Calu3 (cell line): ENCODE results near the gene TTLL11. TPM values are rescaled to one million over a fixed set of nuclear protein-coding genes. Genes with fewer than 3 reads are reported as not detected.

Source experiments
- BruUV-seq: library from RNA; stranded (reverse); fragments of 400-500 nt; replicated peaks from 2 replicates; lab custom pipeline; 2021; lab: Mats Ljungman, UMichigan
- CTCF ChIA-PET: fragments of 300-600 bp; sonication (Branson Sonifier 250); formaldehyde crosslinking; loops from one replicate; lab custom pipeline; 2022; ENCODE audit warnings: antibody characterized with exemption; lab: Charles Lee
- DNase-seq: peaks from one replicate; pipeline ENCODE4 v3.0.0; 2022
- H3K27ac Mint-ChIP-seq: one replicate; pipeline ENCODE4 v1.8.0; 2022; ENCODE audit warnings: mixed read lengths; ENCODE audit not compliant: unreplicated experiment
- H3K27me3 Mint-ChIP-seq: one replicate; pipeline ENCODE4 v1.8.0; 2022; ENCODE audit warnings: mixed read lengths; ENCODE audit not compliant: unreplicated experiment
- H3K36me3 Mint-ChIP-seq: one replicate; pipeline ENCODE4 v1.8.0; 2022; ENCODE audit warnings: mild to moderate bottlenecking, moderate library complexity, mixed read lengths; ENCODE audit not compliant: insufficient read depth, unreplicated experiment
- H3K4me1 Mint-ChIP-seq: one replicate; pipeline ENCODE4 v1.8.0; 2022; ENCODE audit warnings: mild to moderate bottlenecking, low read depth, mixed read lengths; ENCODE audit not compliant: unreplicated experiment
- H3K4me3 Mint-ChIP-seq: one replicate; pipeline ENCODE4 v1.8.0; 2022; ENCODE audit warnings: mild to moderate bottlenecking, low read depth, moderate library complexity, mixed read lengths; ENCODE audit not compliant: unreplicated experiment
- H3K9me3 Mint-ChIP-seq: one replicate; pipeline ENCODE4 v1.8.0; 2022; ENCODE audit warnings: low read depth, mixed read lengths; ENCODE audit not compliant: unreplicated experiment
- intact Hi-C: fragments of 100-400 bp; cut with micrococcal nuclease; formaldehyde crosslinking; loops from one replicate; pipeline ENCODE4 v1.10.0; 2022; ENCODE audit not compliant: unreplicated experiment
- total RNA-seq: library from RNA; stranded (reverse); gene quantifications from 2 replicates; pipeline ENCODE4 v1.2.3, GENCODE V29; 2022
- TF ChIP-seq, protein P1 (sequence below): fragments of 200-600 bp; IDR thresholded peaks from one replicate; pipeline ENCODE4 v1.8.0; 2022; ENCODE audit warnings: antibody characterized with exemption; ENCODE audit not compliant: unreplicated experiment

The TTLL11 gene
- total RNA-seq, 1 experiment from 2014 or later: 10.5 TPM

DNA sequence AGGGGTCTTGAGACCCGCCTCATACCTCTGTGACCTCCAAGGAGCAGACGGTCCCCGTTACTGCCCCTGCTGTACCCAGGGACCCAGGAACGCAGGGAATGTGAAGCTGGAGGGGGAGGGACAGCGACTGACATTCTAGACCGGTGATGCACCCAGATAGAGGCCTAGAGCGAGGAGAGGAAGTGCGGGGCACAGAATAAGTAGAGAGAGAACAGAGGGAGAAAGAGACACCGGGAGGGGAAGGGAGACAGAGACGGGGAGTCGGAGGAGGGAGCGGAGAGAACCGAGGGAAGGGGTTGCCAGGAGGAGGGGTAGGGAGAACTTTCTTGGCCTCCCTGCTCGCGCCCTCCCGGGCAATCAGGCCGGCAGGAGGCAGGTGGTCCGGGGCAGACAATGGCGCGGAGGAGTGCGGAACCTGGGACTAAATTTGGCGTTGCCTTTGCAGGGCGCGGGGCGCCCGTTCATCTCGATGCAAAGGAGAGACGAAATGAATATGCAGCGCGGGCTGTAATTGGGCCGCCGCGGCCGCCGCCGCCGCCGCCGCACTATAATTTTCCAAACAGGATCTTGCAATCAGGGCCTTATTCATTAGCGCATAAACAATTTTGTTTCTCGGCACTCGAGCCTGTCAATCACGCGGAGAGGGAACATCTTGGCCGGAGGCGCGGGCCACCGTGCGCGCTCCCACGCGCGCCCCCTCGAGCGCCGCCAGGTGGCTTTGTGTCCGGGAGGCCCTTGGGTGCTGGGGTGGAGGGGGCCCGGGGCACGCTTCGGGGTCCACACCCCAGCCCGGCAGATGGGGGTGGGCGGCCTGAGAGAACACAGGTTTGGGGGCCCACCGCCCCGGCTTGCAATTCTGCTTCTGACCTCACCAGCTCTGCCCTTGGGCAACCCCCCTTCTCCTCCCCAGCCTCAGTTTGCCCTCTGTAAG is 33.5 kb upstream of the TTLL11 start:
- DNase-seq: no peak
- CTCF ChIA-PET: interaction anchor here (0.7 to 6.0 kb wide), 6 partner anchors 28 to 571 kb away, joined by 3 to 44 read pairs (median 4); partner anchors contain the start of genes MRRF and RBM18
- BruUV-seq: no TSS peak
- no peaks in the 10 kb centered on the region for H3K36me3 Mint-ChIP-seq
- no peaks in the 10 kb centered on the region for H3K9me3 Mint-ChIP-seq
- intact Hi-C loops: no loop called here
- no peak overlapping the region for H3K4me3 Mint-ChIP-seq
- H3K27me3 Mint-ChIP-seq: peaks cover 54% of the 10 kb centered on the region
- no peak overlapping the region for H3K27ac Mint-ChIP-seq
- TF ChIP-seq, protein P1, sequence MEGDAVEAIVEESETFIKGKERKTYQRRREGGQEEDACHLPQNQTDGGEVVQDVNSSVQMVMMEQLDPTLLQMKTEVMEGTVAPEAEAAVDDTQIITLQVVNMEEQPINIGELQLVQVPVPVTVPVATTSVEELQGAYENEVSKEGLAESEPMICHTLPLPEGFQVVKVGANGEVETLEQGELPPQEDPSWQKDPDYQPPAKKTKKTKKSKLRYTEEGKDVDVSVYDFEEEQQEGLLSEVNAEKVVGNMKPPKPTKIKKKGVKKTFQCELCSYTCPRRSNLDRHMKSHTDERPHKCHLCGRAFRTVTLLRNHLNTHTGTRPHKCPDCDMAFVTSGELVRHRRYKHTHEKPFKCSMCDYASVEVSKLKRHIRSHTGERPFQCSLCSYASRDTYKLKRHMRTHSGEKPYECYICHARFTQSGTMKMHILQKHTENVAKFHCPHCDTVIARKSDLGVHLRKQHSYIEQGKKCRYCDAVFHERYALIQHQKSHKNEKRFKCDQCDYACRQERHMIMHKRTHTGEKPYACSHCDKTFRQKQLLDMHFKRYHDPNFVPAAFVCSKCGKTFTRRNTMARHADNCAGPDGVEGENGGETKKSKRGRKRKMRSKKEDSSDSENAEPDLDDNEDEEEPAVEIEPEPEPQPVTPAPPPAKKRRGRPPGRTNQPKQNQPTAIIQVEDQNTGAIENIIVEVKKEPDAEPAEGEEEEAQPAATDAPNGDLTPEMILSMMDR: no peak
- H3K4me1 Mint-ChIP-seq: peaks cover 16% of the 10 kb centered on the region

DNA sequence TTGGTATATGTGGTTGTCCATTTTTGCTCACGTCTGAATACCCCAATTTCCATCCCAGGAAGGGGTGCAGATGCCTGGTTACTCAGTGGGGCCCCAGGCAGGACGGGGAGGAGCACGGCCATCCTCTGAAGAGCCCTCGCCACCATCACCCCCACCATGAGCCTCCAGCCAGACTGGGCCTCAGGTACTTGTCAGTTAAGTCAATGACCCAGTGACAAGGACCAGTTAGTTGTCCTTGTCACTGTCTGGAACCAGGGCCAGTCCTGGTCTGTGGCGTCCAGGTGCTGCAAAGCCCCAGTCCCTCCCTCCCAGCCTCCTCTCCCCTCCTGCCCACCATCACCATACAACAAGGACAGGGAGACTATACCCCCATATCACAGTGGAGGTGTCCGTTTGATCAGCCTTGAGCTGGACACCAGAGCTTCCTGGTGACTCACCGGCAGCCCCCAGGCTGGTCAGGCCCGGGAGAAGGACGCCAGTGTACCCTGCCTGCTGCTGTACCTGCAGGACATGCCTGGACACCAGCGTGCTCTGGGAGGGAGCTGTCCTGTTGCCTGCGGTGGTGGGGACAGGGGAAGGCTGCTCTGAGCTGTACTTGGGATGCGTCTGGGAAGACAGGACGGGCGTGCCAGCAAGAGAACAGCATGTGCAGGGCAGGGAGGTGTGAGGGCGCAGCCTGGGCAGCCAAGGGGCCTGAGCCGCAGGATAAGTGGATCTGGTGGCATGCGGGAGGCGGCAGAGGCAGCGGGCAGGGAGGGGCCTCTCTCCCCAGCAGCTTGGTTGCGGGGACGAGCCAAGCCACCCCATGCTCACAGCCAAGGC is 32.6 kb upstream of the TTLL11 start:
- Mint-ChIP-seq H3K27me3 (peaks cover 46% of the 10 kb centered on the region), H3K27ac (no peak overlapping the region), H3K4me3 (no peak overlapping the region), H3K9me3 (no peaks in the 10 kb centered on the region), H3K4me1 (peaks cover 16% of the 10 kb centered on the region), H3K36me3 (no peaks in the 10 kb centered on the region)
- DNase-seq: peak; percentile 22
- BruUV-seq: no TSS peak
- TF ChIP-seq, protein P1: no peak
- CTCF ChIA-PET: interaction anchor here (0.7 to 6.0 kb wide), 8 partner anchors 8 to 570 kb away, joined by 3 to 44 read pairs (median 3); partner anchors contain the start of genes MRRF and RBM18
- intact Hi-C loops: loop anchor here (1.0 kb wide), 2 partner anchors 225 to 328 kb away; no protein-coding TSS in a partner anchor

DNA sequence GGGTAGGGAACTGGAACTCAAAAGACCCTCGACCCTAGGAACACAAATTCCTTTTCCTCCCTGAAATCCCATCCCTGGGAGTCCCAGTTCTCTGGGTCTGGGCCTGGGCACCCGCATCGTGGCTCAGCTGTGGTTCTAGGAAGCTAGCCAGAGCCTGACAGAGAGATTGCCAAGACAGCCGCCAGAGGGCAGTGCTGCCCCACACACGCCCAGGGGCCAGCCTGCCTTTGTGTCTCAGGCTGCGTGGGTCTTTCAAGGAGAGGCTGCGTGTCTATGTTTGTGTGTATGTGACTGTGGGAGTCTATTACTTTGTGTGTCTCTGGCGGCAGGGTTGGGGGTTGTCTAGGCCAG is 32.0 kb upstream of the TTLL11 start:
- TF ChIP-seq, protein P1: peak; percentile 67
- BruUV-seq: no TSS peak
- no peak overlapping the region for H3K27ac Mint-ChIP-seq
- H3K27me3 Mint-ChIP-seq: peaks cover 40% of the 10 kb centered on the region
- no peaks in the 10 kb centered on the region for H3K36me3 Mint-ChIP-seq
- DNase-seq: peak; percentile 78
- CTCF ChIA-PET: interaction anchor here (0.5 to 6.0 kb wide), 9 partner anchors 9 to 580 kb away, joined by 3 to 44 read pairs (median 3); partner anchors contain the start of genes MRRF and RBM18
- H3K9me3 Mint-ChIP-seq: no peaks in the 10 kb centered on the region
- H3K4me3 Mint-ChIP-seq: no peak overlapping the region
- H3K4me1 Mint-ChIP-seq: peaks cover 16% of the 10 kb centered on the region
- intact Hi-C loops: loop anchor here (1.0 kb wide), 2 partner anchors 225 to 328 kb away; no protein-coding TSS in a partner anchor

DNA sequence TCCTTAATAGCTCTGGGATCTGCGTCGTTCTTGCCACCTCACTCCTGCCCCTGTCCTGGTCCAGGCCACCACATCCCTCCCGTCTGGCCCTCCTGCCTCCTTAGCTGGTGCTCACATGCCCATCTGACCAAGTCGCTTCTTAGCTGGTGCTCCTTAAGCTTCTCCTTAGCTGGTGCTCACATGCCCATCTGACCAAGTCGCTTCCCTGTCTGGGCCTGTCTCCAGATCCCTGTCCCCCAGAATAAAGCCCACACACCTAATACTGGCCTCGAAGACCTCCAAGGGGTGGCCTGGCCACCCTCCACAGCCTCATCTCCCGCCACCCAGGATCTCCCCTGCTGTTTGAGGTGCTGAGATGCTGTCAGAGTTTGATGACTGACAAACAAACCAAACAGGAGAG is 31.4 kb upstream of the TTLL11 start:
- H3K4me3 Mint-ChIP-seq: no peak overlapping the region
- no peaks in the 10 kb centered on the region for H3K9me3 Mint-ChIP-seq
- H3K36me3 Mint-ChIP-seq: no peaks in the 10 kb centered on the region
- intact Hi-C loops: no loop called here
- peaks cover 39% of the 10 kb centered on the region for H3K27me3 Mint-ChIP-seq
- no peak overlapping the region for H3K27ac Mint-ChIP-seq
- DNase-seq: no peak
- CTCF ChIA-PET: interaction anchor here (0.5 to 6.0 kb wide), 7 partner anchors 9 to 580 kb away, joined by 3 to 44 read pairs (median 3); no protein-coding TSS in a partner anchor
- BruUV-seq: no TSS peak
- TF ChIP-seq, protein P1: no peak
- H3K4me1 Mint-ChIP-seq: peaks cover 16% of the 10 kb centered on the region
